Fibroblast of skin of back (primary cell): ENCODE data around the gene TSEN2.
"Not testable (repeated sequence)": the region's sequence is repeated elsewhere in the genome, so short reads cannot be mapped to it uniquely, and the experiment has no call there.

ENCODE experiments used
- DNase-seq: peaks from one replicate; pipeline ENCODE4 v3.0.0-alpha.2; 2013

Gene TSEN2

GRCh38 chr3:12472796-12473195 lies 11.5 kb upstream of the TSEN2 start:
- DNase-seq = no peak

GRCh38 chr3:12473511-12473910 lies 10.8 kb upstream of the TSEN2 start:
- DNase-seq = peak; percentile 57

- peak; percentile 83 for DNase-seq
Observed at GRCh38 chr3:12476238-12476897, 7.9 kb upstream of the TSEN2 start.

GRCh38 chr3:12477256-12477655 lies 7.0 kb upstream of the TSEN2 start:
- no peak for DNase-seq

GRCh38 chr3:12478326-12478725 lies 6.0 kb upstream of the TSEN2 start:
- peak; percentile 52 for DNase-seq

GRCh38 chr3:12479198-12479597 lies 5.1 kb upstream of the TSEN2 start:
- DNase-seq = not testable (repeated sequence)

GRCh38 chr3:12479919-12480427 lies 4.3 kb upstream of the TSEN2 start:
- peak; percentile 52 for DNase-seq

- peak; percentile 22 for DNase-seq
Observed at GRCh38 chr3:12483410-12483809, 870 bp upstream of the TSEN2 start.

- DNase-seq = no peak
Observed at GRCh38 chr3:12483872-12484197, 445 bp upstream of the TSEN2 start.

- DNase-seq = no peak
Observed at GRCh38 chr3:12484983-12485327, 675 bp downstream of the TSEN2 start.

- DNase-seq = no peak
Observed at GRCh38 chr3:12486001-12486400, 1.7 kb downstream of the TSEN2 start.

GRCh38 chr3:12486916-12487315 lies 2.6 kb downstream of the TSEN2 start:
- DNase-seq = no peak

GRCh38 chr3:12487336-12487735 lies 3.1 kb downstream of the TSEN2 start:
- DNase-seq = no peak

GRCh38 chr3:12487786-12488185 lies 3.5 kb downstream of the TSEN2 start:
- DNase-seq = no peak

- DNase-seq = no peak
Observed at GRCh38 chr3:12489368-12489767, 5.1 kb downstream of the TSEN2 start.

- peak; percentile 68 for DNase-seq
Observed at GRCh38 chr3:12489832-12490231, 5.6 kb downstream of the TSEN2 start.

GRCh38 chr3:12490547-12490946 lies 6.3 kb downstream of the TSEN2 start:
- DNase-seq = no peak

- no peak for DNase-seq
Observed at GRCh38 chr3:12495749-12496452, 11.6 kb downstream of the TSEN2 start.

GRCh38 chr3:12496453-12496761 lies 12.1 kb downstream of the TSEN2 start:
- DNase-seq = no peak

GRCh38 chr3:12499474-12499873 lies 15.2 kb downstream of the TSEN2 start:
- no peak for DNase-seq

GRCh38 chr3:12501360-12502020 lies 17.2 kb downstream of the TSEN2 start:
- DNase-seq = no peak

- DNase-seq = no peak
Observed at GRCh38 chr3:12503126-12503957, 19.1 kb downstream of the TSEN2 start.

GRCh38 chr3:12506201-12506709 lies 22.0 kb downstream of the TSEN2 start:
- DNase-seq = no peak
